GM12865 (cell line): ENCODE measurements around the gene HEPHL1.

Source experiments
- DNase-seq: peaks from one replicate; pipeline ENCODE4 v3.0.0; 2010; ENCODE audit warnings: low read depth
- H3K4me3 ChIP-seq: 2 replicates; pipeline ENCODE4 v1.5.1; 2011; ENCODE audit warnings: mild to moderate bottlenecking, low read depth, low read length, control low read depth
- CTCF ChIP-seq: IDR thresholded peaks from 2 replicates; pipeline ENCODE4 v1.5.1; 2011; ENCODE audit warnings: low read length, control low read depth, low read depth, inconsistent platforms; ENCODE audit not compliant: insufficient read depth; ENCODE audit errors: missing control alignments

The HEPHL1 gene

DNA sequence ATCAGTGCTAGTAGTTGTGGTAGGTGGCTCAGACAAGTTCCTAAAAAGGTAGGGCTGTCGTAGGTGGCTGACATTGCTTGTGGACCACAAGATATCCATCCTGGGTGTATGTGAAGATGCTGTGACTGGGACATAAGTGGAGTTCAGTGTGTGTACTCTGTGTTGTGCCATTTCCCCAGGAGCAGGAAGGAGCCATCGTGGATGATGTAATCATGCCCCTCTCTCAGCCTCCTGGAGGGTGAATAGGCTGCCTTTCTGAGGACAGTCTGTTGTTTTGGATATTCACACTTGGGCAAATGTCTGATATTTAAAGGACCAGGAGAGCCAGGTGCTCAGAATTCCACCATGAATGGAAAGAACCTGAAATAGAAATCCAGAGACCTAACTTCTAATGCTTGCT, 2.7 kb downstream of the HEPHL1 start:
- DNase-seq = no peak
- no peak overlapping the region for H3K4me3 ChIP-seq
- TF ChIP-seq CTCF = no peak

GRCh38 chr11:94024547-94024946, 3.4 kb downstream of the HEPHL1 start:
- no peak for TF ChIP-seq CTCF
- no peak for DNase-seq
- H3K4me3 ChIP-seq = no peak overlapping the region

DNA sequence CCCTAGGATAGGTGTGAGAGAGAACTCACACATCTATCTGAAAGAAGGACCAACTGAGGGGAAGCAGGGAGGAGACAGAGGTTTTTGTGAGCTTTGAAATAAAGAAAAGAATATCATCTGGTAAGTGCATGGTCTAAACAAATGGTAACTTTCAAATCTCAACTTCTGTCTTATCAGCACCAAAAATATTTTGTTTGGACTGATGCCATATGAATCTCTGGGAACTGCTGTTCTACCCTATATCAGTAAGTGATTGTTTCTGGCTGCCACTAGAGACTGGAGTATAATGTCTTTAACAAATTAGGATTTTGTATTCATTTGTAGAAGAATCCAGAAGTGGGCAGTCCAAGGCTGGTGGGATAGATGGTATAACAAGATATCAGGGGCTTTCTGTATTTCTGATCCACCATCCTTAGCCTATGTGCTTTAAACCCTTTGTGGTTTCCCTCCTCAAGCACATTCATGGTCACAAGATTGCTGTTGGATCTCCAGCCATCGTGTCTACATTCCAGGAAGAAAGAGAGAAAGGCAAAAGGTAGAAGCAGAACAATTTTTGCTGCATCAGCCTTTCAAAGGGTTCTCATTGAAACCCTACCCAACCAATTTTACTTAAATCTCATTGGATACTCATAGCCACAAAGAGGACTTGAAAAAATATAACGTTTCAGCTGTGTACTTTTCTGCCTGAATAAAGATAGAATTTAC, 4.7 kb downstream of the HEPHL1 start:
- no peak for DNase-seq
- TF ChIP-seq CTCF = no peak
- no peak overlapping the region for H3K4me3 ChIP-seq

- no peak for TF ChIP-seq CTCF
- no peak for DNase-seq
- H3K4me3 ChIP-seq = no peak overlapping the region
Observed at GRCh38 chr11:94027210-94027609, 6.1 kb downstream of the HEPHL1 start.

DNA sequence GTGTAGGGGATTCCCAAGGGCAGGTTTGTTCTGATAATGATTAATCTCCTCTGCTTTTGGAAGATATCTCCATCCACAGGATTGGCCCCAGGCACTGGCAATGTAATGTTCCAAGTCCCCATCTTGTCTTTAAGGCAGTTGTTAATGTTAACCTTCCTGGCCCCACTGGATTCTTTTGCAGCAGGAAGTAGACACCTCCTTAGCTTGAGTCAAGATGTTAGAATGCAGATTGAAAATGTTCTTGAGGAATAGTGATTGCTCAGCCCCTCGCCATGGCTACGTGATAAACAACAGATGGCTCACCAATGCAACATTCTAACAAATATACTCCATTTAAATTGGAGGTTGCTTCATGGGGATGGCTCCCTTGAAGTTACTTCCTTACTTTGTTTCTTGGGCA, 7.3 kb downstream of the HEPHL1 start:
- TF ChIP-seq CTCF = no peak
- H3K4me3 ChIP-seq = no peak overlapping the region
- no peak for DNase-seq

- TF ChIP-seq CTCF = no peak
- H3K4me3 ChIP-seq = no peak overlapping the region
- no peak for DNase-seq
Observed at GRCh38 chr11:94030059-94030458, 8.9 kb downstream of the HEPHL1 start.

GRCh38 chr11:94031625-94032024, 10.5 kb downstream of the HEPHL1 start:
- no peak for TF ChIP-seq CTCF
- no peak for DNase-seq

More at GRCh38 chr11:94031625-94032024, 10.5 kb downstream of the HEPHL1 start:
- H3K4me3 ChIP-seq = no peak overlapping the region
